ENCODE measurements around the gene TOB2.

The TOB2 gene, protein sequence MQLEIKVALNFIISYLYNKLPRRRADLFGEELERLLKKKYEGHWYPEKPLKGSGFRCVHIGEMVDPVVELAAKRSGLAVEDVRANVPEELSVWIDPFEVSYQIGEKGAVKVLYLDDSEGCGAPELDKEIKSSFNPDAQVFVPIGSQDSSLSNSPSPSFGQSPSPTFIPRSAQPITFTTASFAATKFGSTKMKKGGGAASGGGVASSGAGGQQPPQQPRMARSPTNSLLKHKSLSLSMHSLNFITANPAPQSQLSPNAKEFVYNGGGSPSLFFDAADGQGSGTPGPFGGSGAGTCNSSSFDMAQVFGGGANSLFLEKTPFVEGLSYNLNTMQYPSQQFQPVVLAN

GRCh38 chr22:41446639-41447434 lies at the start of gene TOB2:
TOB2 (minus strand) TSS chr22:41446801; CDS start chr22:41437345, 9,456 bp downstream.
- peak; percentile 92 for DNase-seq

DNA sequence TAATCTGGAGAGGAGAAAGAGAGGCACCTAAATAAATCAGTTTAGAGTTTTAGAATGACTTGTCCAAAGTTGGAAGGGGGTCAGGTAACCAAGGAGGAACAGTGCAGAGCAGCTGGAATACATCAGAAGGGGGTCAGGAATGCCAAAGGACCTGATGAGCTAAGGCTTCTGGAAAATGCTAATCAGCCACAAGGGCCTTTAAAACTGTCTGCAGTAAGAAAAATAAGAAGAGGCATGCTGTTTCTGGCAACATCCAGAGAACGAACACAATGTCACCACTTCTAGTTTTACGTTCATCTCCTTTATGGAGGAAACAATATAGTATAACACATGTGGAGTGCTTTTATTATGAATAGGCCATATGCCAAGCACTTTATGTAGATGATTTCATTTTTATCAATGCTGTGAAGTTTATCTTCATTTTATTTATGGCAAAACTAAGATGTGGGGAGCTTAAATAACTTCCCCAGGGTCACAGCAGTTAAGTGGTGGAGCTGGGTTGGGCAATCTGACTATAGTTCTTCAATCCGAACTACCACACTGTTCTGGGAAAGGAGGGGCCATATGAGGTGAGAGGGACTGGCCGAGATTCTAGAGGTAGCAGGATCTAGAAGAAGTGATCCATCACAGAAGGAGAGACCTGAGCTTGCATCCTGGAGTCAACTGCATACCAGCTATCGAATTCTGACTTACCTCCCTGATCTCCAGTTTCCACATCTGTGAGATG lies 44.9 kb upstream of the TOB2 start:
- DNase-seq = no peak

GRCh38 chr22:41488596-41489385 lies 42.2 kb upstream of the TOB2 start:
- no peak for DNase-seq

- no peak for DNase-seq
Observed at GRCh38 chr22:41488076-41488475, 41.5 kb upstream of the TOB2 start.

GRCh38 chr22:41487037-41487935 lies 40.7 kb upstream of the TOB2 start:
- DNase-seq = no peak

DNA sequence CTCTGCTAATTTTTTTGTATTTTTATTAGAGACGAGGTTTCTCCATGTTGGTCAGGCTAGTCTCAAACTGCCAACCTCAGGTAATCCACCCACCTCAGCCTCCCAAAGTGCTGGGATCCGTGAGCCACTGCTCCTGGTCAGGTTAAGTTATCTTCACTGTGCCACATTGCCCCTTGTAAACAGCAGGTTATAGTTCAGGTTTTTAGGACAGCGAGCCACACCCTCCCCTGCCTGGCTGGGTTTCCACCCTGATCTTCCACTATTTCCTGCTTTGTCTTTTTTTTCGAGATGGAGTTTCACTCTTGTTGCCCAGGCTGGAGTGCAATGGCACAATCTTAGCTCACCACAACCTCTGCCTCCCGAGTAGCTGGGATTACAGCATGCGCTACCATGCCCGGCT lies 38.4 kb upstream of the TOB2 start:
- no peak for DNase-seq

DNA sequence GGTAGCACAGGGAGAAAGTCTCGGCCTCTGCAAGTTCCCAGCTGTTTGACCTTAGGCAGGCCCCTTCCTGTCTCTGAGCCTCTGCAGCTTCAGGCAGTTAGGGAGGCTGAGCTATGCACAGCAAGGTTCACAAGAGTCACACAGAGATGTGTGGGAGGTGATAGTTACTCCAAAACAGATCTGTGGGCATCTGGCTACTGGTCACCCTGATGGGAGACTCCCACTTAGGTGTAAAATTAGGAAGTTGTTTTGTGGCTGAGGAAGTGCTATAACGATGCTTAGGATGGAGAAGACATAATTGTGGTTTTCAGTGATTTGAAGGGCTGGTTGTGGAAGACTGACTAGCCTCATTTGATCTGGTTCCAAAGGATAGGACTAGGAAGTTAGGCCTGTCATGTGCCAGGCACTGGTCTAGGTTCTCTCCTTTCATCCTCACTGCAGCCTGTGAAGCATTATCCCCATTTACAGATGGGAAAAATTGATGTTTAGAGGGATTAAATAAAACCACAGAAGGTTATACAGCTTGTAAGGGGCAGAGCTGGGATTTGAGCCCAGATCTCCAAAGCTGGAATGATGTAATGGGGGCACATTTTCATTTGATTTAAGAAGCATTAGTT lies 35.8 kb upstream of the TOB2 start:
- DNase-seq = peak; percentile 70

DNA sequence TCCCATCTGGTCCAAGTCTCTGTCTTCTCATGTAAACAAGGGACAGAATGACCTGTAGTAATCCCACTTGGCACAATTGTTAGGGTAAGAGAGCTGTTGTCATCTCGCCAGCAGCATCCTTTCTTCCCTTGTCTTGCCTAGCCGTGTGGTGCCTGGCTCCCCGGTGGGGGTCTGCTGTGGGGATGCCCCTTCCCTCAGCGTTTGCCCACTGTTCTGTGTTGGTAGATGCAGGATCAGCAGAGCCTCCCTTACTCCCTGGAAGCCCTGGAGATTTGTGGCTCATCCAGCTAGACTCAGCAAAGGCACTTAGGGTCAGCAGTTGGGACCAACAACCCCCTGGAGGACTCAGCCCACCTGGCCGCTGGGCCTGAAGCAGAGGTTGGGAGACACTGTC lies 35.3 kb upstream of the TOB2 start:
- no peak for DNase-seq

DNA sequence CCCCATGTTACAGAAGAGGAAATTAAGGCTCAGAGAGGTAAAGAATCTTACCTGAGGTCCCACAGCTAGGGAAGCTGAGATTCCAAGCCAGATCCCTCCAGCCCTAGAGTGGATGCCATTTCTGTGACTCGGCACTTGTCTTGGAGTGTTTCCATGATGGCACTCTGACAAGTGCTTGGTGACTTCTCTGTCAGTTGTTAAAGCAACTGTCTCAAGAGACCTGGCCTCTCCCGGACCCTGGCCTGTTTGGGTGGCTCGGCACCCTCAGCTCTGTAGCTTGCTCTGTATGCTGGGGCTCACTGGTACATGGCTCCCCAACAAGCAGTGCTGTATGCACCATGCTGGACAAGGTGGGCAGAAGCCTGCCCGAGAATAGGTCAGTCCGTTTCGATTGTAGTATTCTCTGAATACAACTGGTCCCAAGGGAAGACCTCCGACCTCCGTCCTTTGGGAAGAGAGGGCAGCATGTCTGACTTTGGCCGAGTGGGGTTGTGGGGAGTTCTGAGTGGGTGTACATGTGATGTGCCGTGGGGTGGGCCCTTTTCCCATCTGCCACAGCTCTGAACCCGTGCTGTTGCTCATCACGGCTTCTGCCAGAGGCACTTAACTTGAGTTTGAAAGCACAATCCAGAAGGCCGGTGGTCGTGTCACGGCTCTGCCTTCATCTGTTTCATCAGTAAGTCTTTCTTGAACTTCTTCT lies 34.7 kb upstream of the TOB2 start:
- no peak for DNase-seq

DNA sequence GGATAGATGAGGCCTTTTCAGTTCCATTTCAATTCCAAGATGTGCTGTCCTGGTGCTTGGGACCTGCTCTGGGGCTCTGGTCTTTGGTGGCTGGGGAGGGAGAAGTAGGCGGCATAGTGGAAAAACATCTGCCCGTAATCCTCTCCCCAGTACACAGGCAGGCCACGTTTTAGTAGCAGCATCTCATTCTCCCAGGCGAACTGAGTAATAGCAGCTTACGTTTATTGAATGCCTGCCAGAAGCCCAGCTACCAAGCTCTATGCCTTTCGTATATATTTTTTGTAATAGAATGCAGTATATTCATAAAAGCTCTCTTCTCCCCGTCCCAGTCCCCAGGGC lies 33.8 kb upstream of the TOB2 start:
- no peak for DNase-seq

DNA sequence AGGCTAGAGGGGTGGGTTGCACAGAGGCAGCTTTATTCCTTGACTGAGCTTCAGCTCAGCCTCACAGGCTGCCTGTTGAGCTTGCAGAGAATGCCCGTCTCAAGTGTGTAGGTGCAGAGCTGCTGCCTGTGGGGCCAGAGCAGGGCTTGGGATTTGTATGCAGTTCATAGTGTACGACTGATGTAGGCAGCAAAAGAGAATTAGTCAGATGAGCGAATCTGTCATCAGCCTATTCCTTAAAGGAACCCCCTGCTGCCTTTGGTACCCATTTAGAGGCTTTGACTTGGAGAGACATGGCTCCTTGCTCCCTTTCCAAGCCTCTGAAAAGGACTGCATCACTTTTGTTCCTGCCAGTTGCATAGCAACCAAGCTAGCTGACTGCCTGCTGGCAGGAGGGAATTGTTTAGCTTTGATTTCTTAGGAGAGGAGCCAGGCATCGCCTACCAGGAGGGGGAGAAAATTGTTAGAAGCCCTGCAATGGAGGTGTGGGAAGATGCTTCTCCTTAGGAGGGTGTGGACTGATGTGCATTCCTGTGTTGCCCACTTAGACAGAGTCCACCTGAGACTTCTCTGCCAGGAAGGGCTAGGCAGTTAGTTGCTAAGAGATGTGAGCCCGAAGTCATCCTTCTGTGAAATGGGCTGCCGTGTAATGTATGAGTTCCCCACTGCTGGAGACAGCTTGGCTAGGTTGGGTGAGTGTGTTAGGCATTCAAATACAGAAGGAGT lies 33.2 kb upstream of the TOB2 start:
- no peak for DNase-seq

- DNase-seq = peak; percentile 97
Observed at GRCh38 chr22:41478891-41479521, 32.4 kb upstream of the TOB2 start.

DNA sequence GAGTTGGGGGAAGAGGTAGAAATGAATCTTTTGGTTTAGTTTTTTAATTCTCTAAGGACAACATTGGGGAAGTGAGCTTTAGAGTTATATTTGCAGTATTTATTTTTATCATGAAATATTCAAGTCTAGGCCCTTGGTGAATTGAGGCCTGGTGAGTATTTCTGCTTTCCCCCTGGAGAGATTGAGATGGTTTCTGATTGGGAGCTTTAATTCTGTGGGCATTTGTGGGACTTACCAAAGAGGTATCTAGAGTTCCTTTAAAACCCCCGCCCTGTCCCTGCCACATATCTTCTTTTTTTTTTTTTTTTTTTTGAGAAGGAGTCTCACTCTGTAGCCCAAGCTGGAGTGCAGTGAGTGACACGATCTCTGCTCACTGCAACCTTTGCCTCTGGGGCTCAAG lies 31.9 kb upstream of the TOB2 start:
- no peak for DNase-seq

DNA sequence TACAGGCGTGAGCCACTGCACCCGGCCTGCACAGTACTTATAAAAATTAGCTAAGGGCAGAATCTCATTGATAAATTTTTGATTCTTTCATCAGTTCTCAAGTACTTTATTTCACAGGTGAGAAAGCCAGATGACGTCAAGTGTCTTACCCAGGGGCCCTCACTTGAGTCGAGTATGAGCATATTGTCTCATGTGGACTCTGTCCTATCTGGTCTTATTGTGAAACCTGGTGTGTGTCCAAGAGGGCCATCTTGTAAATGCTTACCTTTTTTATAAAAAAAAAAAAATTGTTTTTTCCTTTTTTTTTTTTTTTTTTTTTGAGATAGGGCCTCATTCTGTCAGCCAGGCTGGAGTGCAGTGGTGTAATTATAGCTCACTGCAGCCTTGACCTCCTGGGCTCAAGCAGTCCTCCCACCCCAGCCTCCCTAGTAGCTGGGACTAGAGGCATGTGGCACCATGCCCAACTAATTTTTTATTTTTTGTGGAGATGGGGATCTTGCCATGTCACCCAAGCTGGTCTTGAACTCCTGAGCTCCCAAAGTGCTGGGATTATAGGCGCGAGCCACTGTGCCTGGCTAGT lies 28.4 kb upstream of the TOB2 start:
- DNase-seq = no peak

DNA sequence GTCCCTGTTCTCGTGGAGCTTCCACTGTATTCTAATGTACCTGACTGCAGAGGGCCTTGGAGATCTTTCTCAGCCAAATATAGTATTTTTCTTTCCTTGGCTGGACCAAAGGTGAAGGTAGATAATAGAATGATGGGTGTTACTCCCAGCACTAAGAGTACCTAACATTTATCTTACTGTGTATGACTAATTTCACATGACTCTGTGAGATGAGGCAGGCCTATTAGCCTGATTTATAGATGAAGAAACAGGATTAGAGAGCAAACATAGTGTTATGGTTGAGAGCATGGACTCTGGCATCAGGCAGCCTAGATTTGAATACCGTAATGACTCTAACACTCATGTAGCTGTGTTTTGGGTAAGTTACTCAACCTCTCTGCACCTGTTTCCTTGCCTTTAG lies 25.0 kb upstream of the TOB2 start:
- no peak for DNase-seq

GRCh38 chr22:41470886-41471285 lies 24.3 kb upstream of the TOB2 start:
- DNase-seq = peak; percentile 35

DNA sequence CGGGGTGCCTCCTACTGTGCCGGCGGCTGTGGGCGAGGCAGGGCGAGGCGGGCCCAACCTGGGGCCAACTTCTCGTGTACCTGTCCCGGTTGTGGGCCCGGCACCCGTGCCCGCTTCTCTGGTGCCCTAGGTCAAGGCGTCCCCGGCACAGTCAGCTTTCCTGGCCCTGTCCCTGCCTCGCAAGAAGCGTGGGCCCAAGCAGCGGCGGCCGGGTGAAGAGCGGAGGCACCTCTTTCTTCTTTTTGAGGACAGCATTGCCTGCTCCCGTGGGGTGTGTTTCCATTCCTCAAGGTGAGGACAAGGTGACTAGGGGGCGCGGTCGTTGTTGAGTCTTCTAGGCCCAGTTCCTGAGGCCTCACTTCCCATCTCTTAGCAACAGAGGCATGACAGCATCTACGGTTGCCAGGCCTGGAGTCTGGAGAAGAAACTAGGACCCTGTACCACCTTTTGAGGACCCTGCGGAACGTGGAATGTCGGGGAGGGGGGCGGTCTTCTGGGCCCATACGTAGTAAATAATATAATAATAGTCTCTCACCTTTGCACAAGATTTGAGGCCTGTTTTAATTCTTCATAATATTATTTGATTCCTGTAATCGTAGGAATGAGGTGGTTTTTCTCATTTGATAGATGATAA lies 22.7 kb upstream of the TOB2 start:
- peak; percentile 38 for DNase-seq

- DNase-seq = peak; percentile 97
Observed at GRCh38 chr22:41468381-41469217, 22.0 kb upstream of the TOB2 start, which contains the start of the genes ACO2 and PHF5A. ACO2 (plus strand) TSS chr22:41469117; CDS start chr22:41469147, 30 bp downstream. PHF5A (minus strand) TSS chr22:41468692; CDS start chr22:41468653, 39 bp downstream.
